Upper lobe of left lung (tissue), 4 donors: ENCODE measurements around the gene MUC2.

Experiments used
- CTCF ChIP-seq, 6 experiments: fragments of 450-650 bp in 4 of 6; fragments of 200-600 bp in 2 of 6; sonication (generic) in 2 of 6; IDR thresholded peaks; one replicate each; pipeline ENCODE4 v1.5.1; 2016 to 2019; ENCODE audit warnings: antibody characterized with exemption in 6 of 6
- POLR2A ChIP-seq, 4 donors: fragments of 450-650 bp; IDR thresholded peaks; one replicate each; pipeline ENCODE4 v1.5.1; 2016 to 2017; ENCODE audit warnings: antibody characterized with exemption in 4 of 4, mild to moderate bottlenecking in 2 of 4
- POLR2AphosphoS5 ChIP-seq, 2 donors: sonication (generic); formaldehyde crosslinking; IDR thresholded peaks; one replicate each; pipeline ENCODE4 v1.5.1; 2017; ENCODE audit warnings: antibody characterized with exemption in 2 of 2

- no peak for TF ChIP-seq CTCF (IDR thresholded peaks at IDR 0.05)
- TF ChIP-seq POLR2AphosphoS5 (IDR thresholded peaks at IDR 0.05) = no peak
- TF ChIP-seq POLR2A (IDR thresholded peaks at IDR 0.05) = no peak
These were observed 8.3 kb downstream of the MUC2 start for GRCh38 chr11:1082728-1083620.
